Measurements from ENCODE around the gene VEGFB. TPM values are rescaled to one million over a fixed set of nuclear protein-coding genes. Genes with fewer than 3 reads are reported as not detected.

The VEGFB gene
- total RNA-seq, 4 donors from 2014 or later: 33.6 to 87.5 (median 58.2) TPM

DNA sequence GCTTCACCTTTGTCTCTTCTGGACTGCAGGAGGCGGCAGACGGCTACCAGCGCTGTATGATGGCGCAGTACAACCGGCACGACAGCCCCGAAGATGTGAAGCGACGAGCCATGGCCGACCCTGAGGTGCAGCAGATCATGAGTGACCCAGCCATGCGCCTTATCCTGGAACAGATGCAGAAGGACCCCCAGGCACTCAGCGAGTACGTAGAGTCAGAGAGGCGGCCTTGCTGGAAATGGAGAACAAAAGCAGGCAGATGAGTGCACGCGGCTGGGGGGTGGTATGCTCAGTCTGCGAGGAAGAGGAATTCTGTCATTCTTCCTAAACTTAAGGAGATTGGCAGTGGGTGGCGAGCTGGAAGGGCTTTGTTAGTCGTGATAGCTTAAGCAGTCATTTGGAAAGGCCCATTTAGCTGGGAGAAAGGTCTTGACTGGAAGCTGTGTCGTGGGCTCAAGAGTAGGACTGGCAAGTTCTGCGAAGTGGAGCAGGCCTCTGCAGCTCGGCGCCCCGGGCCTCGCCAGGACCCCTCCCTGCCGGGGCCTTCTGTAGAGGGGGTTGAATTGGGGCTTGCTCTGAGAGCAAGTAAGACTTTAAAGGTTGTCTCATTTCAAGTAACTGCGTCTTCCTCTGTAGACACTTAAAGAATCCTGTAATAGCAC lies 30.8 kb upstream of the VEGFB start:
- Histone ChIP-seq H3K4me3 (no peak overlapping the region), H3K9me3 (no peaks in the 10 kb centered on the region), H3K27ac (no peak overlapping the region), H3K4me1 (peaks cover 17 to 22% of the 10 kb centered on the region in 2 donors), H3K36me3 (peaks cover 3 to 71% of the 10 kb centered on the region in 2 donors), H3K27me3 (no peaks in the 10 kb centered on the region)
- DNase-seq (no peak), ATAC-seq (no peak)
- TF ChIP-seq POLR2A (IDR thresholded peaks at IDR 0.05): no peak
- TF ChIP-seq, protein P1, sequence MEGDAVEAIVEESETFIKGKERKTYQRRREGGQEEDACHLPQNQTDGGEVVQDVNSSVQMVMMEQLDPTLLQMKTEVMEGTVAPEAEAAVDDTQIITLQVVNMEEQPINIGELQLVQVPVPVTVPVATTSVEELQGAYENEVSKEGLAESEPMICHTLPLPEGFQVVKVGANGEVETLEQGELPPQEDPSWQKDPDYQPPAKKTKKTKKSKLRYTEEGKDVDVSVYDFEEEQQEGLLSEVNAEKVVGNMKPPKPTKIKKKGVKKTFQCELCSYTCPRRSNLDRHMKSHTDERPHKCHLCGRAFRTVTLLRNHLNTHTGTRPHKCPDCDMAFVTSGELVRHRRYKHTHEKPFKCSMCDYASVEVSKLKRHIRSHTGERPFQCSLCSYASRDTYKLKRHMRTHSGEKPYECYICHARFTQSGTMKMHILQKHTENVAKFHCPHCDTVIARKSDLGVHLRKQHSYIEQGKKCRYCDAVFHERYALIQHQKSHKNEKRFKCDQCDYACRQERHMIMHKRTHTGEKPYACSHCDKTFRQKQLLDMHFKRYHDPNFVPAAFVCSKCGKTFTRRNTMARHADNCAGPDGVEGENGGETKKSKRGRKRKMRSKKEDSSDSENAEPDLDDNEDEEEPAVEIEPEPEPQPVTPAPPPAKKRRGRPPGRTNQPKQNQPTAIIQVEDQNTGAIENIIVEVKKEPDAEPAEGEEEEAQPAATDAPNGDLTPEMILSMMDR (IDR thresholded peaks at IDR 0.05 in 4 of 5, conservative IDR thresholded peaks at IDR 0.05 in 1 of 5): no peak
- in situ Hi-C loops (cut with MboI; ENCODE audit: low sequenced_read_pairs in 4 of 4): loop anchor here in 2 of 4 donors (5.0 kb wide), 1 partner anchor 94 kb away; no protein-coding TSS in a partner anchor
- intact Hi-C loops (cut with DNase I; ENCODE audit: low total_unique reads): loop anchor here (1.0 kb wide), 4 partner anchors 48 to 101 kb away; partner anchors contain the start of gene PLCB3

DNA sequence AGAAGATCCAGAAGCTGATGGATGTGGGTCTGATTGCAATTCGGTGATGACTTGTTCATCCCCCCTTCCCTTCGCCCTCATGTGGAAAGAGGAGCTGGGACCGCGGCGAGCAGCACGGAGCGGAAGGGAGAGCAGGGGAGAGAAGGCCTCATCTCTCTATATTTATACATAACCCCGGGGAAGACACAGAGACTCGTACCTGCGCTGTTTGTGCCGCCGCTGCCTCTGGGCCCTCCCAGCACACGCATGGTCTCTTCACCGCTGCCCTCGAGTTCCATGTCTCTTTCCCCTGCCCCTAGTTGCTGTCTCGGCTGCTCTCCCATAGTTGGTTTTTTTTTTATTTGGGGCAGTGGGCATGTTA lies 30.3 kb upstream of the VEGFB start:
- Histone ChIP-seq H3K4me3 (no peak overlapping the region), H3K27ac (peak overlapping the region in 2 of 4 donors; percentile 27 to 78), H3K27me3 (no peaks in the 10 kb centered on the region), H3K36me3 (peaks cover 3 to 66% of the 10 kb centered on the region in 2 donors), H3K4me1 (peaks cover 17 to 22% of the 10 kb centered on the region in 2 donors), H3K9me3 (no peaks in the 10 kb centered on the region)
- DNase-seq (no peak), ATAC-seq (no peak)
- TF ChIP-seq, protein P1 (IDR thresholded peaks at IDR 0.05 in 4 of 5, conservative IDR thresholded peaks at IDR 0.05 in 1 of 5): no peak
- TF ChIP-seq POLR2A (IDR thresholded peaks at IDR 0.05): no peak
- in situ Hi-C loops (cut with MboI; ENCODE audit: low sequenced_read_pairs in 4 of 4) (loop anchor here in 2 of 4 donors (5.0 kb wide), 1 partner anchor 93 kb away; no protein-coding TSS in a partner anchor), intact Hi-C loops (cut with DNase I; ENCODE audit: low total_unique reads) (loop anchor here (1.0 kb wide), 4 partner anchors 47 to 100 kb away; partner anchors contain the start of gene PLCB3)

DNA sequence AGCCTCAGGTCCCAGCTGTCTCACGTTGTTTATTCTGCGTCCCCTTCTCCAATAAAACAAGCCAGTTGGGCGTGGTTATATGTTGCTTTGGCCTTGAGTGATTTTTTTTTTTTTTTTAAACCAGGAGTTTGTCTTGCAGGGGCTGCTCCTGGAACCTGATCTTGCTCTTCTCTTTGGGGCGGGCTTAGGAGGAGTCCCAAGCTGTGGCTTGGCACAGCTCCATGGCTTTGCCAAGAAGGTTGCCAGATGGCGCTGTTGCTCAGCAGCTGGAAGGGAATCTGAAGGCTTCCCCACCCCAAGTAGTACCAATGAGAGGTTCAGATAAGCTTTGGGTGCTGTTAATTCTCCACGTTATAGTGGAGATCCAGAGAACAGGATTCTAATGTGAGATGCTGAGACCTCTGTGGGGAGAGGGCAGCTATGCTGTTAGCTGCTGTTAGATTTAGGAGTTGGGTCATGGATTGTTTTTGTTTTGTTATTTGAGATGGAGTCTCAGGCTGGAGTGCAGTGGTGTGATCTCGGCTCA lies 29.9 kb upstream of the VEGFB start:
- Histone ChIP-seq H3K4me1 (peaks cover 17 to 22% of the 10 kb centered on the region in 2 donors), H3K27ac (peak overlapping the region; percentile 24 to 78 (median 26)), H3K4me3 (no peak overlapping the region), H3K9me3 (no peaks in the 10 kb centered on the region), H3K36me3 (peaks cover 3 to 63% of the 10 kb centered on the region in 2 donors), H3K27me3 (no peaks in the 10 kb centered on the region)
- no peak for TF ChIP-seq POLR2A (IDR thresholded peaks at IDR 0.05)
- TF ChIP-seq, protein P1 (IDR thresholded peaks at IDR 0.05 in 4 of 5, conservative IDR thresholded peaks at IDR 0.05 in 1 of 5): peak; percentile 55 to 80 (median 69)
- DNase-seq (peak; percentile 76 to 88), ATAC-seq (peak; percentile 92 to 96)
- in situ Hi-C loops (cut with MboI; ENCODE audit: low sequenced_read_pairs in 4 of 4) (loop anchor here in 2 of 4 donors (5.0 kb wide), 1 partner anchor 93 kb away; no protein-coding TSS in a partner anchor), intact Hi-C loops (cut with DNase I; ENCODE audit: low total_unique reads) (loop anchor here (1.0 kb wide), 4 partner anchors 47 to 100 kb away; partner anchors contain the start of gene PLCB3)

DNA sequence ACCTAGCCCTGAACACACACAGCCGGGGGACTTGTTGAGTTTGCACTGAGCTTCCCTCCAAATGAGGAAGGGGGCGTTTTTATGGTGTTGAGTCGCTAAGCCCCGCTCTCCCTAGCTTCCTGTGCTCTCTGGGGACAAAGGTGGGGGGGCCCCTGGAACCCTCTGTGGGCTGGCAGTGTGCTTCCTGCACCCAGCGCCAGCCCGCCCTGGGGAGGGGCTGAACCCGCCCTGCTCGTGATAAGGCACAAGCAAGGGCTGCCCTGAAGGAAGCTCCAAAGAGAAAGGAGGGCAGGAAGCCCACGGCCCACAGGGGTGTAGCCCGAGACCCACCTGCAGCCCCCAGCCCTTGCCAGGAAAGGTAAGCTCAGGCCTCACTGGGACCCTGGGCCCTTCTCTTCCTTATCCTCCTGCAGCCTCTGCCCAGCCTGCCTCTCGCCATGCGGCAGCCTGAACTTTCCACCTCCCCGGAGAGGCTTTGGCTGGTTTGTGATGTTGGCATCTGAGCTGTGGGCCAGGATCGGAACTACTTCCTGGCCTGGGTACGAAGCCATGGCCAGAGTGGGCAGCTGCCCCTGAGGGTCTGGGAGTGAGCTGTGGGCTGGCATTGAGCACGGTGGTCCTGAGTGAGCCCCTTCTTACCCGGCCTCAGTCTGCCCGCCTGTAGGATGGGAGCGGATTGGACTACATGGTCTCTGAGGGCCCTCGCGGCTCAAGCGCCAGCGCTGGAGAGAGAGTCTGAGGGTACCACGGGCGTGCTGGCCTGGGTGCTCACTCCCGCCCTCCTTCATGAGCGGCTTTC lies 27.7 kb upstream of the VEGFB start, which contains the start of gene FERMT3:
Gene FERMT3 (plus strand): TSS at position 265 of the 799 bp plus-strand sequence. CDS start 644 bp downstream, outside the sequence.
- Histone ChIP-seq H3K27ac (peak within 1 kb of the TSS; percentile 70 to 78 (median 78)), H3K36me3 (peaks cover 3 to 45% of the 10 kb centered on the region in 2 donors), H3K4me3 (peak within 1 kb of the TSS; percentile 37 to 47 (median 44)), H3K4me1 (peaks cover 17 to 22% of the 10 kb centered on the region in 2 donors), H3K27me3 (no peaks in the 10 kb centered on the region), H3K9me3 (no peaks in the 10 kb centered on the region)
- in situ Hi-C loops (cut with MboI; ENCODE audit: low sequenced_read_pairs in 4 of 4): loop anchor here in 1 of 4 donors (5.0 kb wide), 1 partner anchor 96 kb away; the partner anchor contains the start of gene CATSPERZ
- intact Hi-C loops (cut with DNase I; ENCODE audit: low total_unique reads): no loop called here
- peak in 1 of 2 donors; percentile 51 for DNase-seq
- TF ChIP-seq, protein P1 (IDR thresholded peaks at IDR 0.05 in 4 of 5, conservative IDR thresholded peaks at IDR 0.05 in 1 of 5): no peak
- peak in 1 of 2 donors; percentile 29 for TF ChIP-seq POLR2A (IDR thresholded peaks at IDR 0.05)
- no peak for ATAC-seq

All from gastrocnemius medialis (tissue), 4 donors.